GM06990 (cell line): ENCODE measurements around the gene PDZD2.

Source experiments
- DNase-seq: peaks from one replicate; pipeline ENCODE4 v3.0.0-alpha.2; 2011; ENCODE audit not compliant: insufficient read length; ENCODE audit errors: extremely low read depth
- H3K27me3 ChIP-seq: replicated peaks from 2 replicates; pipeline ENCODE4 v1.6.0; 2011; ENCODE audit warnings: low read length; ENCODE audit not compliant: control insufficient read depth, insufficient read depth
- H3K36me3 ChIP-seq: 2 replicates; pipeline ENCODE4 v1.5.1; 2011; ENCODE audit warnings: low read length; ENCODE audit not compliant: control insufficient read depth, insufficient read depth
- H3K4me3 ChIP-seq: replicated peaks from 2 replicates; pipeline ENCODE4 v1.5.1; 2011; ENCODE audit warnings: low read depth, mild to moderate bottlenecking, control low read depth, low read length
- TF ChIP-seq, protein P1 (sequence below): IDR thresholded peaks from 2 replicates; pipeline ENCODE4 v1.5.1; 2011; ENCODE audit warnings: low read length, control low read depth, mild to moderate bottlenecking, inconsistent platforms; ENCODE audit not compliant: insufficient read depth, poor library complexity, severe bottlenecking

Gene PDZD2

DNA sequence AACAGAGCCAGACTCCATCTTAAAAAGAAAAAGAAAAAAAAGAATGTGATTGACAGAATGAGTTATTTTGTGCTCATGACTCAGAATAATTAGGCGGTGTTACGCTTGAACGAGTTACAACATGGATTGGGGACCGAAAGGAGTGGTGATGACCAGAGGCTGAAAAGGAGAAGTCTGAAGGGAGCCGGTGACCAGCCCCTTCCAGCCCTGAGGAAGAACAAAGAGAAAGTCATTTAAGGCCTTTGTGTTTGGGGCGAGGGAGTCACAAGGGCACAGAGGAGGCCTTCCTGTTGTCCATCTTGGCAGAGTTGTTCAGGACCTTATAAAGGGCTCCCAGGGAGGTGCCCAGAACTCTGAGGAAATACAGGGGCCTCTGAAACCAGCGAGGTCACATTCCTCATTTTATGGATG lies 403.6 kb downstream of the PDZD2 start:
- Histone ChIP-seq H3K4me3 (no peak overlapping the region), H3K27me3 (no peaks in the 10 kb centered on the region), H3K36me3 (no peaks in the 10 kb centered on the region)
- TF ChIP-seq, protein P1, sequence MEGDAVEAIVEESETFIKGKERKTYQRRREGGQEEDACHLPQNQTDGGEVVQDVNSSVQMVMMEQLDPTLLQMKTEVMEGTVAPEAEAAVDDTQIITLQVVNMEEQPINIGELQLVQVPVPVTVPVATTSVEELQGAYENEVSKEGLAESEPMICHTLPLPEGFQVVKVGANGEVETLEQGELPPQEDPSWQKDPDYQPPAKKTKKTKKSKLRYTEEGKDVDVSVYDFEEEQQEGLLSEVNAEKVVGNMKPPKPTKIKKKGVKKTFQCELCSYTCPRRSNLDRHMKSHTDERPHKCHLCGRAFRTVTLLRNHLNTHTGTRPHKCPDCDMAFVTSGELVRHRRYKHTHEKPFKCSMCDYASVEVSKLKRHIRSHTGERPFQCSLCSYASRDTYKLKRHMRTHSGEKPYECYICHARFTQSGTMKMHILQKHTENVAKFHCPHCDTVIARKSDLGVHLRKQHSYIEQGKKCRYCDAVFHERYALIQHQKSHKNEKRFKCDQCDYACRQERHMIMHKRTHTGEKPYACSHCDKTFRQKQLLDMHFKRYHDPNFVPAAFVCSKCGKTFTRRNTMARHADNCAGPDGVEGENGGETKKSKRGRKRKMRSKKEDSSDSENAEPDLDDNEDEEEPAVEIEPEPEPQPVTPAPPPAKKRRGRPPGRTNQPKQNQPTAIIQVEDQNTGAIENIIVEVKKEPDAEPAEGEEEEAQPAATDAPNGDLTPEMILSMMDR = no peak
- DNase-seq = no peak

DNA sequence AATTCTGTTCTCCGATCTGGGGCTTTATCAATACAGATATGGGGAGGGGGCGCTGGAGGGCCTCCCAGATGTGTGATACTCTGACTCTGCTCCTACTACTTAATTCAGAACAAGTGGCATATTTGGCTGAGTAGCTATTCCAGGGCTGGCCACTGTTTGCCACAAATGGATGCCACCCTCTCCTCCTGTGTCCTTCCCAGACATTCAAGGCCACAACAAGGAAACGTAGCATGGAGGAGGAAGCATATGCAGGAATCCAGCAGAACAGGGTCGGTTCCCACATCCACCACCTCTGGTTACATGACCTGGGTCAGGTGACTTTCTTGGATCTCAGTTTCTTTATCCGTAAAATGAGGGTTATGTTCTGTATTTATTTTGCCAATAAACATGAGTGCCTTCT lies 404.2 kb downstream of the PDZD2 start:
- Histone ChIP-seq H3K27me3 (no peaks in the 10 kb centered on the region), H3K36me3 (no peaks in the 10 kb centered on the region), H3K4me3 (no peak overlapping the region)
- no peak for DNase-seq
- TF ChIP-seq, protein P1 = no peak

DNA sequence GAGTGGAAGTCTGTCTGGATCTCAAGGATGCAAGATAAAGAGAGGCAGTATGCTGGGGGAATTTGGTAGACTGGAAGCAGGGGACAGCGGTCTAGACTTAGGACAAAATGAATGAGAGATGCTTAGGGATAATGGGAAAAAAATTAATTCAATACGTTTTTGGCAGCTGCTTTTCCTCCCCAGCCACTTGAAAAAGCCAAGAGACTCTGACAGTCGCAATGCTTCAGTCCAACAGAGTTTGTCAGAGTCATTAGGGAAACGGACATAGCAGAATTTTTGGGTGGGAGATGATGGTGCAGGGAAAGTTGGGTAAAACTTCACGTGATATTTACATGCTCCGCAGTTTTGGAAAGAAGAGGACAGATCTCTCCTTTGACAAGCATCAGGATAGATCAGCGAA lies 405.5 kb downstream of the PDZD2 start:
- TF ChIP-seq, protein P1 = no peak
- Histone ChIP-seq H3K36me3 (no peaks in the 10 kb centered on the region), H3K27me3 (no peaks in the 10 kb centered on the region), H3K4me3 (no peak overlapping the region)
- DNase-seq = no peak

DNA sequence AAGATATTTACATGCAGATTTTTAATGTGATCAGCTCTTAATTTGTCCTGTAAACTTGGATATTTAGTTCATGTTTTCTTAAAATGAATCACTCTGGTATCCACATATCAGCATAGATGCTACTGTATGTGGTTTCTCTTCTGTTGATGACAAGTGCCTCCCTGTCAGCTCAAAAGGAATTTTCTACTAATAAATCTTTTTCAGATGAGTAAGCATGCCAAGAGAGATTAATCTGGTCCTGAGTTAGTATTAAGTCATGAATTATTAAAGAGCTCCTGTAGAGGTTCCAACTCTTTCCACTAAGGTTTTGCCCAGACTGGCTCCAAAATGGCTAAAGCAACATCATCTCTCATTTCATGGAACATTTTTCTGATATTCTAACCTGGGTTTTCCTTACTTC lies 406.0 kb downstream of the PDZD2 start:
- no peak for DNase-seq
- TF ChIP-seq, protein P1 = no peak
- no peak overlapping the region for H3K4me3 ChIP-seq
- H3K36me3 ChIP-seq = no peaks in the 10 kb centered on the region
- no peaks in the 10 kb centered on the region for H3K27me3 ChIP-seq

DNA sequence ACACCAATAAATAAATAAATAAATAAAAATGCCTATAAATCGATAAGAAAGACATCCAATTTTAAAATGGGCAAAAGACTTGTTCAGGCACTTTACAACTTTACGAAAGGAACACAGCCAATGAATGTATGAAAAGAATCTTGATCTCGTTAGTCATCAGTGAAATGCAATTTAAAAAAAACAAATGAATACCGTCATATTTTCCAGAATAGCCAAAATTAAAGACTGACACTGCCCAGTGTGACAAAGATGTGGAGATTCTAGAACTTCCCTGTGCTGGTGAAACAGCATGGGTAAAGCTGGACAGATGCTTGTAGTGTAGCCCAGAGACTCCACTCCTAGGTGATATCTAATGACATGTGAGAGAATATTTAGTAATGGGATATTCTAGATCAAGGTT lies 408.1 kb downstream of the PDZD2 start:
- no peak overlapping the region for H3K4me3 ChIP-seq
- TF ChIP-seq, protein P1 = no peak
- H3K27me3 ChIP-seq = no peaks in the 10 kb centered on the region
- no peak for DNase-seq
- no peaks in the 10 kb centered on the region for H3K36me3 ChIP-seq

DNA sequence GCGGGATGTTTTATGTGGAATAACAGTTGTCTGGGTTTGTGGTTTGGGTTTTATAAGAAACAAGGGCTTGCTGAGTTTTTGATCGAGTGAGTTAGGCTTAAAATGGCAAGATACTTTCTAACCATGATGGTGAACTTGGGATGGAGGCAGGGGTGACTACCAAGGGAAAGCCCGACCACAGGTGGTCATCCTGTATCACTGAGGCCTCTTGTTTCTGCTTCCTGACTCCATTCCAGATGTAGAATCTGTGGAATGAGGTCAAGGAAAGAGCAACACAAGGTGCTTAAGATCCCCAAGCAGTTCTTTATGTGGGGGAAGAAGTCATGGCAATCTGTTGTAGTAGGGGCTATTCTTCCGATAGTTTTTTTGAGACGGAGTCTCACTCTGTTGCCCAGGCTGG lies 412.9 kb downstream of the PDZD2 start:
- Histone ChIP-seq H3K36me3 (no peaks in the 10 kb centered on the region), H3K4me3 (no peak overlapping the region), H3K27me3 (peaks cover 2% of the 10 kb centered on the region; the same call in 1 of the 2 replicates)
- no peak for DNase-seq
- TF ChIP-seq, protein P1 = no peak
